ENCODE results near the gene FLII. TPM values are rescaled to one million over a fixed set of nuclear protein-coding genes. Genes with fewer than 3 reads are reported as not detected.
"Not testable (repeated sequence)": the region's sequence is repeated elsewhere in the genome, so short reads cannot be mapped to it uniquely, and the experiment has no call there.

The FLII gene
- polyA plus RNA-seq, 1 of the 3 experiments (the other 2 are of a cell fraction), result 244 TPM

GRCh38 chr17:18217412-18218015 lies 41.0 kb downstream of the FLII start:
- Histone ChIP-seq H3F3A (replicated peaks; ENCODE audit: insufficient read depth) (peaks cover 13% of the 10 kb centered on the region), H2AFZ (ENCODE audit: low read depth) (no peak overlapping the region), H3K27ac (ENCODE audit: low read depth in 2 of 2, low read length in 1 of 2) (no peak overlapping the region), H3K4me2 (no peak overlapping the region), H3K9me3 (no peaks in the 10 kb centered on the region), H3K36me3 (replicated peaks in 1 of 2; ENCODE audit: control insufficient read depth in 1 of 2, insufficient read depth in 2 of 2, low read length in 1 of 2) (no peaks in the 10 kb centered on the region), H3K27me3 (ENCODE audit: insufficient read depth) (no peaks in the 10 kb centered on the region), H3K9me2 (no peaks in the 10 kb centered on the region), H3K4me3 (ENCODE audit: low read depth in 2 of 2, low read length in 1 of 2) (no peak overlapping the region; a peak in 1 of 4 replicates), H4K20me1 (ENCODE audit: insufficient read depth) (no peaks in the 10 kb centered on the region), H3K9ac (no peak overlapping the region), H3K79me2 (ENCODE audit: insufficient read depth) (no peaks in the 10 kb centered on the region), H3K4me1 (ENCODE audit: control insufficient read depth in 1 of 2, insufficient read depth in 2 of 2, low read depth in 1 of 2, low read length in 1 of 2) (peaks cover 5 to 12% of the 10 kb centered on the region in 2 experiments; a peak in 3 of 4 replicates)
- TF ChIP-seq ZBTB33 (IDR thresholded peaks at IDR 0.05; ENCODE audit: borderline replicate concordance, low read depth) (no peak), MXI1 (IDR thresholded peaks at IDR 0.05; ENCODE audit: low read depth, low read length) (no peak), RCOR1 (IDR thresholded peaks at IDR 0.05; ENCODE audit: low read length) (no peak), GATA2 (CRISPR knock-in tag; IDR thresholded peaks at IDR 0.05) (no peak), FOXM1 (IDR thresholded peaks at IDR 0.05; ENCODE audit: low read depth) (no peak), USF1 (IDR thresholded peaks at IDR 0.05; ENCODE audit: borderline replicate concordance, low read depth) (no peak), CTCF (IDR thresholded peaks at IDR 0.05) (peak; percentile 91), FOSL2 (IDR thresholded peaks at IDR 0.05; ENCODE audit: borderline replicate concordance, low read depth) (no peak), GABPA (IDR thresholded peaks at IDR 0.05; ENCODE audit: low read depth) (no peak), MAX (IDR thresholded peaks at IDR 0.05; ENCODE audit: low read depth) (no peak), RAD21 (IDR thresholded peaks at IDR 0.05; ENCODE audit: low read length) (peak; percentile 82), EZH2phosphoT487 (IDR thresholded peaks at IDR 0.05; ENCODE audit: borderline replicate concordance, low read depth) (no peak), NFIC (IDR thresholded peaks at IDR 0.05; ENCODE audit: borderline replicate concordance) (no peak), TAF1 (IDR thresholded peaks at IDR 0.05; ENCODE audit: borderline replicate concordance, low read depth, low read length) (no peak), EP300 (IDR thresholded peaks at IDR 0.05; ENCODE audit: borderline replicate concordance in 1 of 2, low read depth in 1 of 2, low read length in 1 of 2) (no peak), POLR2AphosphoS5 (IDR thresholded peaks at IDR 0.05; ENCODE audit: low read depth, low read length) (no peak), TEAD4 (IDR thresholded peaks at IDR 0.05; ENCODE audit: borderline replicate concordance, insufficient read depth) (no peak), MEF2A (IDR thresholded peaks at IDR 0.05; ENCODE audit: borderline replicate concordance, low read depth) (no peak), YY1 (IDR thresholded peaks at IDR 0.05; ENCODE audit: low read depth) (no peak), SMC3 (IDR thresholded peaks at IDR 0.05; ENCODE audit: low read depth, low read length) (peak; percentile 66), NRF1 (IDR thresholded peaks at IDR 0.05; ENCODE audit: low read depth, low read length) (no peak)
- DNase-seq, result peak; percentile 86
- POLR2A ChIA-PET, result no interaction called here
- 4% methylated on average over 6 of the region's 6 CpGs for WGBS (ENCODE audit: low lambda C conversion rate)
- CTCF ChIA-PET, result interaction anchor here (0.6 to 3.4 kb wide), 29 partner anchors 8 to 238 kb away, joined by 3 to 41 read pairs (median 4); partner anchors contain the start of genes ALKBH5 and LLGL1

- H2AFZ ChIP-seq (ENCODE audit: low read depth); H3K27ac ChIP-seq (ENCODE audit: low read depth in 2 of 2, low read length in 1 of 2); H3K9me2 ChIP-seq; DNase-seq; POLR2A ChIA-PET; H3K4me2 ChIP-seq; H4K20me1 ChIP-seq (ENCODE audit: insufficient read depth); H3K36me3 ChIP-seq (replicated peaks in 1 of 2; ENCODE audit: control insufficient read depth in 1 of 2, insufficient read depth in 2 of 2, low read length in 1 of 2); H3K9me3 ChIP-seq; H3K4me3 ChIP-seq (ENCODE audit: low read depth in 2 of 2, low read length in 1 of 2); H3K9ac ChIP-seq; H3K79me2 ChIP-seq (ENCODE audit: insufficient read depth); H3K27me3 ChIP-seq (ENCODE audit: insufficient read depth): not testable (repeated sequence)
- CTCF ChIA-PET, result interaction anchor here (0.7 to 3.4 kb wide), 14 partner anchors 9 to 76 kb away, joined by 3 to 41 read pairs (median 6); partner anchors contain the start of gene LLGL1
- peaks cover 5 to 12% of the 10 kb centered on the region in 2 experiments; a peak in 3 of 4 replicates for H3K4me1 ChIP-seq (ENCODE audit: control insufficient read depth in 1 of 2, insufficient read depth in 2 of 2, low read depth in 1 of 2, low read length in 1 of 2)
- WGBS (ENCODE audit: low lambda C conversion rate), result 78% methylated on average over 11 of the region's 11 CpGs
- H3F3A ChIP-seq (replicated peaks; ENCODE audit: insufficient read depth), result peaks cover 13% of the 10 kb centered on the region
These were observed 41.6 kb downstream of the FLII start for GRCh38 chr17:18216906-18217305.

Measured in SK-N-SH (cell line).